Activated CD8-positive, alpha-beta T cell treated with anti-CD3 and anti-CD28 coated beads for 36 hours (primary cell): ENCODE data around the gene XRCC5. TPM values are rescaled to one million over a fixed set of nuclear protein-coding genes. Genes with fewer than 3 reads are reported as not detected.

Experiments
- ATAC-seq: fragments of 200-7000 bp; cut with Tn5 transposase; one replicate; pipeline ENCODE4 v1.10.0; 2021; ENCODE audit warnings: mild to moderate bottlenecking, moderate library complexity
- CTCF ChIA-PET: fragments of 350-600 bp; sonication (Branson Sonifier 250); formaldehyde crosslinking; loops from one replicate; lab custom pipeline; 2021; ENCODE audit warnings: antibody characterized with exemption; lab: Charles Lee
- POLR2A ChIA-PET: fragments of 350-600 bp; sonication (Branson Sonifier 250); formaldehyde crosslinking; loops from one replicate; lab custom pipeline; 2021; ENCODE audit warnings: antibody characterized with exemption; lab: Charles Lee
- DNase-seq: peaks from one replicate; pipeline ENCODE4 v3.0.0-alpha.2; 2020
- H3K27ac Mint-ChIP-seq: one replicate; pipeline ENCODE4 v1.8.0; 2021; ENCODE audit warnings: mild to moderate bottlenecking, mixed read lengths
- H3K27me3 Mint-ChIP-seq: one replicate; pipeline ENCODE4 v1.8.0; 2021; ENCODE audit warnings: mixed read lengths
- H3K36me3 Mint-ChIP-seq: one replicate; pipeline ENCODE4 v1.8.0; 2021; ENCODE audit warnings: low read depth, mixed read lengths
- H3K4me1 Mint-ChIP-seq: one replicate; pipeline ENCODE4 v1.8.0; 2021; ENCODE audit warnings: low read depth, mixed read lengths
- H3K4me3 Mint-ChIP-seq: one replicate; pipeline ENCODE4 v1.8.0; 2021; ENCODE audit warnings: mild to moderate bottlenecking, moderate library complexity, mixed read lengths
- H3K9me3 Mint-ChIP-seq: one replicate; pipeline ENCODE4 v1.8.0; 2021; ENCODE audit warnings: mixed read lengths
- CTCF ChIP-seq: fragments of 200-600 bp; IDR thresholded peaks from one replicate; pipeline ENCODE4 v1.8.0; 2022; ENCODE audit warnings: antibody characterized with exemption, mild to moderate bottlenecking
- intact Hi-C: fragments of 100-400 bp; cut with micrococcal nuclease; formaldehyde crosslinking; loops from one replicate; pipeline ENCODE4 v1.10.0; 2022
- total RNA-seq, 2 experiments: library from RNA; stranded (reverse); gene quantifications; one replicate each; pipeline ENCODE4 v1.2.3, GENCODE V29; 2021

XRCC5 gene
- total RNA-seq, 2 experiments from 2014 or later: 541 to 544 TPM

- ChIA-PET POLR2A (interaction anchor here (2.0 to 5.7 kb wide), 4 partner anchors 8 to 80 kb away, joined by 6 to 39 read pairs (median 8); partner anchors contain the start of genes PECR and TMEM169), CTCF (interaction anchor here (1.0 to 2.1 kb wide), 7 partner anchors 10 to 89 kb away, joined by 3 to 7 read pairs (median 6); no protein-coding TSS in a partner anchor)
- Mint-ChIP-seq H3K4me1 (peaks cover 74% of the 10 kb centered on the region), H3K27me3 (no peaks in the 10 kb centered on the region), H3K9me3 (no peaks in the 10 kb centered on the region), H3K36me3 (peaks cover 79% of the 10 kb centered on the region), H3K27ac (peak overlapping the region; percentile 98), H3K4me3 (peak overlapping the region; percentile 96)
- no peak for DNase-seq
- no peak for ATAC-seq
- no peak for TF ChIP-seq CTCF
- intact Hi-C loops: loop anchor here (5.0 to 10.0 kb wide), 3 partner anchors 81 to 382 kb away; partner anchors contain the start of genes RPL37A and SMARCAL1
These were observed 3.8 kb downstream of the XRCC5 start for GRCh38 chr2:216112926-216113325.

GRCh38 chr2:216113572-216113971 is 4.4 kb downstream of the XRCC5 start:
- Mint-ChIP-seq H3K27me3 (no peaks in the 10 kb centered on the region), H3K9me3 (no peaks in the 10 kb centered on the region), H3K27ac (peak overlapping the region; percentile 98), H3K4me1 (peaks cover 78% of the 10 kb centered on the region), H3K4me3 (peak overlapping the region; percentile 96), H3K36me3 (peaks cover 86% of the 10 kb centered on the region)
- intact Hi-C loops: loop anchor here (5.0 to 10.0 kb wide), 3 partner anchors 81 to 381 kb away; partner anchors contain the start of genes RPL37A and SMARCAL1
- ATAC-seq: peak; percentile 22
- POLR2A ChIA-PET: interaction anchor here (0.6 to 2.2 kb wide), 5 partner anchors 9 to 81 kb away, joined by 3 to 8 read pairs (median 6); partner anchors contain the start of genes PECR and TMEM169
- no peak for TF ChIP-seq CTCF
- DNase-seq: peak; percentile 48
- CTCF ChIA-PET: interaction anchor here (1.0 to 2.1 kb wide), 11 partner anchors 9 to 90 kb away, joined by 3 to 8 read pairs (median 6); no protein-coding TSS in a partner anchor

GRCh38 chr2:216114382-216114713 is 5.2 kb downstream of the XRCC5 start:
- Mint-ChIP-seq H3K27me3 (no peaks in the 10 kb centered on the region), H3K4me3 (peak overlapping the region; percentile 96), H3K9me3 (no peaks in the 10 kb centered on the region), H3K27ac (peak overlapping the region; percentile 98), H3K36me3 (peaks cover 89% of the 10 kb centered on the region), H3K4me1 (peaks cover 85% of the 10 kb centered on the region)
- TF ChIP-seq CTCF: no peak
- intact Hi-C loops: loop anchor here (5.0 to 10.0 kb wide), 3 partner anchors 82 to 380 kb away; partner anchors contain the start of genes RPL37A and SMARCAL1
- ATAC-seq (peak; percentile 5), DNase-seq (no peak)
- POLR2A ChIA-PET: interaction anchor here (1.0 to 2.0 kb wide), 5 partner anchors 9 to 235 kb away, joined by 3 to 8 read pairs (median 5); no protein-coding TSS in a partner anchor
- CTCF ChIA-PET: interaction anchor here (0.6 to 2.1 kb wide), 21 partner anchors 9 to 290 kb away, joined by 3 to 8 read pairs (median 4); partner anchors contain the start of genes PECR and TMEM169

- TF ChIP-seq CTCF: peak; percentile 88
- POLR2A ChIA-PET: interaction anchor here (1.0 to 1.2 kb wide), 3 partner anchors 8 to 234 kb away, joined by 3 to 5 read pairs (median 4); no protein-coding TSS in a partner anchor
- peak; percentile 85 for ATAC-seq
- CTCF ChIA-PET: interaction anchor here (0.6 to 2.1 kb wide), 21 partner anchors 8 to 289 kb away, joined by 3 to 8 read pairs (median 4); partner anchors contain the start of genes PECR and TMEM169
- H3K36me3 Mint-ChIP-seq: peaks cover 90% of the 10 kb centered on the region
- DNase-seq: peak; percentile 99
- H3K27me3 Mint-ChIP-seq: no peaks in the 10 kb centered on the region
- peak overlapping the region; percentile 96 for H3K4me3 Mint-ChIP-seq
- no peaks in the 10 kb centered on the region for H3K9me3 Mint-ChIP-seq
- H3K27ac Mint-ChIP-seq: peak overlapping the region; percentile 98
- intact Hi-C loops: loop anchor here (5.0 to 10.0 kb wide), 3 partner anchors 83 to 380 kb away; partner anchors contain the start of genes RPL37A and SMARCAL1
- H3K4me1 Mint-ChIP-seq: peaks cover 89% of the 10 kb centered on the region
These were observed 5.8 kb downstream of the XRCC5 start for GRCh38 chr2:216114714-216115531.
